ENCODE data around the gene STXBP5. TPM values are rescaled to one million over a fixed set of nuclear protein-coding genes. Genes with fewer than 3 reads are reported as not detected.

STXBP5 gene
- total and polyA plus RNA-seq, 9 of the 15 experiments (the other 6 are each of a cell fraction or from before 2014, with no cell fraction given): 23.3 to 172 (median 71.5) TPM

DNA sequence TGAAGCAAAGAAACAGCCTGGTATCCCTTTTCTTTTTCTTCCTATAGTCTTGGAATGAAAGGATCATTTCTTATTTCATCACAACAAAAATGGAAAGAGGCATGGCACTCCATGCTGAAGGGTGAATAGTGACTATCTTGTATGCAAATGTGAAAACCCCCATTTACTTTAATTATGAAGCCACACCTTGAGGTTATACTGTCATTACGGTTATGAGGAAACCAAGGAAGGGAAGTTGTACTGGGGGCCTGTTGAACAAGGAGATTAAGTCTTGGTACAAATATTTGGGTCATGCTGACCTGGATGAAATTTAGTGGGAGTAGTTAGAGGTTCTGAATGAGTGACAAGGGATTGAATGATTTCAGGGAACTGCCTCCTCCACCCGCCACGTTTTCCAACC lies 8.7 kb upstream of the STXBP5 start:
- 59% methylated on average over 3 of the region's 3 CpGs for WGBS (ENCODE audit: insufficient coverage, low coverage, missing lambda C conversion rate)
- no TSS peak for BruUV-seq (replicated peaks)
- no peaks in the 10 kb centered on the region for H4K20me1 ChIP-seq (replicated peaks; ENCODE audit: control insufficient read depth, insufficient read depth, low read length)
- no peaks in the 10 kb centered on the region for H3K9me3 ChIP-seq (replicated peaks; ENCODE audit: control insufficient read depth, insufficient read depth, low read depth, low read length)
- H3K9me1 ChIP-seq (ENCODE audit: control insufficient read depth, insufficient read depth, low read length): no peaks in the 10 kb centered on the region
- H3K27me3 ChIP-seq (ENCODE audit: control insufficient read depth in 2 of 2, insufficient read depth in 2 of 2, low read length in 2 of 2): no peaks in the 10 kb centered on the region
- peak overlapping the region; percentile 64 for H3K27ac ChIP-seq (ENCODE audit: extremely low read depth, low read depth, low read length)
- CTCF ChIA-PET (ENCODE audit: low intra/inter-chr PET ratio): no interaction called here
- TF ChIP-seq ZNF79 (CRISPR knock-in tag; IDR thresholded peaks at IDR 0.05; ENCODE audit: low read depth) (no peak), LEF1 (IDR thresholded peaks at IDR 0.05) (no peak), HMG20A (CRISPR knock-in tag; conservative IDR thresholded peaks at IDR 0.05) (no peak), TCF7L2 (IDR thresholded peaks at IDR 0.05; ENCODE audit: low read depth, low read length) (no peak), FOSL1 (tag; conservative IDR thresholded peaks at IDR 0.05) (0 out of 2 replicates have a peak, but pooled peaks have one; percentile 3), ZC3H8 (IDR thresholded peaks at IDR 0.05) (no peak), ZBTB49 (CRISPR knock-in tag; IDR thresholded peaks at IDR 0.05; ENCODE audit: borderline replicate concordance) (no peak), BACH1 (tag; IDR thresholded peaks at IDR 0.05) (0 out of 2 replicates have a peak, but pooled peaks have one; percentile 11), CEBPG (CRISPR knock-in tag; IDR thresholded peaks at IDR 0.05) (no peak), CEBPG (tag; conservative IDR thresholded peaks at IDR 0.05 in 1 of 2, IDR thresholded peaks at IDR 0.05 in 1 of 2) (0 out of 4 replicates have a peak, but pooled peaks of 1 of the 2 experiments have one; percentile 7), NRF1 (conservative IDR thresholded peaks at IDR 0.05 in 1 of 2, IDR thresholded peaks at IDR 0.05 in 1 of 2) (no peak), ZNF280A (IDR thresholded peaks at IDR 0.05; ENCODE audit: low read depth, partially characterized antibody) (no peak), HMG20B (CRISPR knock-in tag; IDR thresholded peaks at IDR 0.05) (no peak), CAMTA2 (CRISPR knock-in tag; conservative IDR thresholded peaks at IDR 0.05) (no peak), TEAD2 (tag; IDR thresholded peaks at IDR 0.05) (no peak), HLTF (IDR thresholded peaks at IDR 0.05) (no peak)
- TF ChIP-seq, protein P1, sequence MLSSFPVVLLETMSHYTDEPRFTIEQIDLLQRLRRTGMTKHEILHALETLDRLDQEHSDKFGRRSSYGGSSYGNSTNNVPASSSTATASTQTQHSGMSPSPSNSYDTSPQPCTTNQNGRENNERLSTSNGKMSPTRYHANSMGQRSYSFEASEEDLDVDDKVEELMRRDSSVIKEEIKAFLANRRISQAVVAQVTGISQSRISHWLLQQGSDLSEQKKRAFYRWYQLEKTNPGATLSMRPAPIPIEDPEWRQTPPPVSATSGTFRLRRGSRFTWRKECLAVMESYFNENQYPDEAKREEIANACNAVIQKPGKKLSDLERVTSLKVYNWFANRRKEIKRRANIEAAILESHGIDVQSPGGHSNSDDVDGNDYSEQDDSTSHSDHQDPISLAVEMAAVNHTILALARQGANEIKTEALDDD (IDR thresholded peaks at IDR 0.05): peak; percentile 5; the same call in 1 of the 2 replicates
- TF ChIP-seq, protein P2, sequence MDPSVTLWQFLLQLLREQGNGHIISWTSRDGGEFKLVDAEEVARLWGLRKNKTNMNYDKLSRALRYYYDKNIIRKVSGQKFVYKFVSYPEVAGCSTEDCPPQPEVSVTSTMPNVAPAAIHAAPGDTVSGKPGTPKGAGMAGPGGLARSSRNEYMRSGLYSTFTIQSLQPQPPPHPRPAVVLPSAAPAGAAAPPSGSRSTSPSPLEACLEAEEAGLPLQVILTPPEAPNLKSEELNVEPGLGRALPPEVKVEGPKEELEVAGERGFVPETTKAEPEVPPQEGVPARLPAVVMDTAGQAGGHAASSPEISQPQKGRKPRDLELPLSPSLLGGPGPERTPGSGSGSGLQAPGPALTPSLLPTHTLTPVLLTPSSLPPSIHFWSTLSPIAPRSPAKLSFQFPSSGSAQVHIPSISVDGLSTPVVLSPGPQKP (CRISPR knock-in tag; IDR thresholded peaks at IDR 0.05): no peak
- in situ Hi-C loops (cut with MboI) (no loop called here), intact Hi-C loops (cut with micrococcal nuclease) (no loop called here)
- H3K4me1 ChIP-seq (replicated peaks in 1 of 2; ENCODE audit: control insufficient read depth in 2 of 2, insufficient read depth in 2 of 2, low read length in 2 of 2): peaks cover 11 to 55% of the 10 kb centered on the region in 2 experiments; a peak in 4 of 5 replicates
- H3K79me2 ChIP-seq (ENCODE audit: control insufficient read depth, insufficient read depth, low read length): no peaks in the 10 kb centered on the region
- H2AFZ ChIP-seq (ENCODE audit: low read depth, low read length): peak overlapping the region; percentile 77
- POLR2A ChIA-PET: no interaction called here
- H3K4me3 ChIP-seq: no peak overlapping the region
- H3K4me2 ChIP-seq (ENCODE audit: insufficient read depth, low read length): no peak overlapping the region
- FAIRE-seq (no peak), DNase-seq (ENCODE audit: extremely low read depth in 1 of 4, low spot score in 3 of 4) (no peak), ATAC-seq (no peak)
- H3K36me3 ChIP-seq (ENCODE audit: control insufficient read depth, insufficient read depth, low read length): no peaks in the 10 kb centered on the region
- no peak overlapping the region for H3K9ac ChIP-seq (ENCODE audit: insufficient read depth in 1 of 2, low read depth in 2 of 2, low read length in 2 of 2)

Data from K562 (cell line).